SJSA1 (cell line): ENCODE measurements around the gene ATP2B1. TPM values are rescaled to one million over a fixed set of nuclear protein-coding genes. Genes with fewer than 3 reads are reported as not detected.
"Not testable (repeated sequence)": the region's sequence is repeated elsewhere in the genome, so short reads cannot be mapped to it uniquely, and the experiment has no call there.

Experiments used
- DNase-seq, 2 experiments: peaks; one replicate each; pipeline ENCODE4 v3.0.0-alpha.2; 2015 to 2020; ENCODE audit warnings: low spot score in 2 of 2, low read depth in 1 of 2
- H3K27ac ChIP-seq: fragments of 250-450 bp; sonication (Bioruptor Pico); 2 replicates; pipeline ENCODE4 v1.5.1; 2020; ENCODE audit warnings: mild to moderate bottlenecking, moderate library complexity
- H3K27me3 ChIP-seq: fragments of 250-450 bp; sonication (Bioruptor Pico); replicated peaks from 2 replicates; pipeline ENCODE4 v1.5.1; 2020; ENCODE audit warnings: mild to moderate bottlenecking, moderate library complexity
- H3K36me3 ChIP-seq: fragments of 250-450 bp; sonication (Bioruptor Pico); 2 replicates; pipeline ENCODE4 v1.5.1; 2020; ENCODE audit warnings: mild to moderate bottlenecking
- H3K4me1 ChIP-seq: fragments of 250-450 bp; sonication (Bioruptor Pico); replicated peaks from 2 replicates; pipeline ENCODE4 v1.6.1; 2021; ENCODE audit warnings: mild to moderate bottlenecking
- H3K4me3 ChIP-seq: fragments of 250-450 bp; sonication (Bioruptor Pico); 2 replicates; pipeline ENCODE4 v1.5.1; 2020; ENCODE audit warnings: mild to moderate bottlenecking
- H3K9me3 ChIP-seq: fragments of 250-450 bp; sonication (Bioruptor Pico); replicated peaks from 2 replicates; pipeline ENCODE4 v1.5.1; 2020; ENCODE audit warnings: mild to moderate bottlenecking
- total RNA-seq: library from RNA; depleted of rRNA; stranded (reverse); fragments of >200 nt; shearing (Covaris generic); gene quantifications from 2 replicates; pipeline ENCODE4 v1.2.3, GENCODE V29; 2014

Gene ATP2B1
- total RNA-seq, 1 experiment from 2014 or later = 49.8 TPM

- Histone ChIP-seq H3K4me3 (peak overlapping the region; percentile 99), H3K9me3 (no peaks in the 10 kb centered on the region), H3K36me3 (peaks cover 15% of the 10 kb centered on the region), H3K4me1 (peaks cover 4% of the 10 kb centered on the region), H3K27ac (peak overlapping the region; percentile 87), H3K27me3 (no peaks in the 10 kb centered on the region)
- DNase-seq = peak; percentile 38 to 43
These were observed 704 bp downstream of the ATP2B1 start for GRCh38 chr12:89707703-89708564.

- Histone ChIP-seq H3K4me3 (peak overlapping the region; percentile 99), H3K9me3 (no peaks in the 10 kb centered on the region), H3K27me3 (no peaks in the 10 kb centered on the region), H3K36me3 (peaks cover 15% of the 10 kb centered on the region), H3K27ac (peak overlapping the region; percentile 87; the same call in 1 of the 2 replicates), H3K4me1 (peaks cover 4% of the 10 kb centered on the region)
- peak in 1 of 2 experiments; percentile 15 for DNase-seq
These were observed 1.5 kb downstream of the ATP2B1 start for GRCh38 chr12:89706986-89707702.

- DNase-seq = no peak
- peaks cover 4% of the 10 kb centered on the region for H3K4me1 ChIP-seq
- H3K9me3 ChIP-seq = no peaks in the 10 kb centered on the region
- no peak overlapping the region for H3K27ac ChIP-seq
- H3K27me3 ChIP-seq = no peaks in the 10 kb centered on the region
- H3K36me3 ChIP-seq = peaks cover 15% of the 10 kb centered on the region
- peak overlapping the region; percentile 99; the same call in 1 of the 2 replicates for H3K4me3 ChIP-seq
These were observed 2.1 kb downstream of the ATP2B1 start for GRCh38 chr12:89706551-89706950.

GRCh38 chr12:89704457-89704856 is 4.2 kb downstream of the ATP2B1 start:
- DNase-seq = no peak
- H3K4me3 ChIP-seq = no peak overlapping the region
- no peaks in the 10 kb centered on the region for H3K9me3 ChIP-seq
- peaks cover 12% of the 10 kb centered on the region for H3K36me3 ChIP-seq
- H3K27ac ChIP-seq = no peak overlapping the region
- peaks cover 11% of the 10 kb centered on the region for H3K4me1 ChIP-seq
- no peaks in the 10 kb centered on the region for H3K27me3 ChIP-seq

GRCh38 chr12:89703768-89704167 is 4.9 kb downstream of the ATP2B1 start:
- DNase-seq = no peak
- Histone ChIP-seq H3K36me3 (peaks cover 8% of the 10 kb centered on the region), H3K4me3 (no peak overlapping the region), H3K27ac (no peak overlapping the region), H3K9me3 (no peaks in the 10 kb centered on the region), H3K4me1 (peaks cover 11% of the 10 kb centered on the region), H3K27me3 (no peaks in the 10 kb centered on the region)

GRCh38 chr12:89702503-89702902 is 6.1 kb downstream of the ATP2B1 start:
- Histone ChIP-seq H3K27ac (no peak overlapping the region), H3K4me1 (peaks cover 11% of the 10 kb centered on the region), H3K4me3 (no peak overlapping the region), H3K9me3 (no peaks in the 10 kb centered on the region), H3K36me3 (no peaks in the 10 kb centered on the region), H3K27me3 (no peaks in the 10 kb centered on the region)
- no peak for DNase-seq

- Histone ChIP-seq H3K27me3 (no peaks in the 10 kb centered on the region), H3K36me3 (no peaks in the 10 kb centered on the region), H3K27ac (no peak overlapping the region), H3K9me3 (no peaks in the 10 kb centered on the region), H3K4me1 (peaks cover 8% of the 10 kb centered on the region), H3K4me3 (no peak overlapping the region)
- DNase-seq = no peak
These were observed 6.9 kb downstream of the ATP2B1 start for GRCh38 chr12:89701606-89702206.

- Histone ChIP-seq H3K27ac (no peak overlapping the region), H3K4me1 (peaks cover 7% of the 10 kb centered on the region), H3K27me3 (no peaks in the 10 kb centered on the region), H3K36me3 (no peaks in the 10 kb centered on the region), H3K9me3 (no peaks in the 10 kb centered on the region), H3K4me3 (no peak overlapping the region)
- DNase-seq = peak in 1 of 2 experiments; percentile 14
These were observed 8.3 kb downstream of the ATP2B1 start for GRCh38 chr12:89700191-89700810.

- no peaks in the 10 kb centered on the region for H3K36me3 ChIP-seq
- H3K27ac ChIP-seq = no peak overlapping the region
- H3K4me1 ChIP-seq = peaks cover 12% of the 10 kb centered on the region
- no peak overlapping the region for H3K4me3 ChIP-seq
- H3K27me3 ChIP-seq = no peaks in the 10 kb centered on the region
- DNase-seq = no peak
- no peaks in the 10 kb centered on the region for H3K9me3 ChIP-seq
These were observed 10.0 kb downstream of the ATP2B1 start for GRCh38 chr12:89698607-89699006.

GRCh38 chr12:89697728-89698127 is 10.9 kb downstream of the ATP2B1 start:
- DNase-seq, H3K9me3 ChIP-seq, H3K36me3 ChIP-seq, H3K4me3 ChIP-seq, H3K27ac ChIP-seq, H3K27me3 ChIP-seq: not testable (repeated sequence)
- peaks cover 12% of the 10 kb centered on the region for H3K4me1 ChIP-seq

- Histone ChIP-seq H3K27me3 (no peaks in the 10 kb centered on the region), H3K4me1 (peaks cover 12% of the 10 kb centered on the region), H3K4me3 (no peak overlapping the region), H3K9me3 (no peaks in the 10 kb centered on the region), H3K36me3 (no peaks in the 10 kb centered on the region), H3K27ac (no peak overlapping the region)
- no peak for DNase-seq
These were observed 11.3 kb downstream of the ATP2B1 start for GRCh38 chr12:89697296-89697695.

GRCh38 chr12:89695830-89696229 is 12.8 kb downstream of the ATP2B1 start:
- no peaks in the 10 kb centered on the region for H3K27me3 ChIP-seq
- no peaks in the 10 kb centered on the region for H3K9me3 ChIP-seq
- DNase-seq = no peak
- no peak overlapping the region for H3K27ac ChIP-seq
- no peak overlapping the region for H3K4me3 ChIP-seq
- H3K36me3 ChIP-seq = no peaks in the 10 kb centered on the region
- peaks cover 12% of the 10 kb centered on the region for H3K4me1 ChIP-seq

GRCh38 chr12:89695100-89695499 is 13.5 kb downstream of the ATP2B1 start:
- Histone ChIP-seq H3K9me3 (no peaks in the 10 kb centered on the region), H3K27ac (no peak overlapping the region), H3K36me3 (no peaks in the 10 kb centered on the region), H3K27me3 (no peaks in the 10 kb centered on the region), H3K4me3 (no peak overlapping the region), H3K4me1 (peaks cover 7% of the 10 kb centered on the region)
- DNase-seq = no peak
